Kidney glomerular epithelial cell (primary cell): ENCODE results near the gene NOS1AP.
"Not testable (repeated sequence)": the region's sequence is repeated elsewhere in the genome, so short reads cannot be mapped to it uniquely, and the experiment has no call there.

Experiments used
- DNase-seq: peaks from one replicate; lab custom pipeline; 2025; lab: John Stamatoyannopoulos, UW

NOS1AP gene

DNA sequence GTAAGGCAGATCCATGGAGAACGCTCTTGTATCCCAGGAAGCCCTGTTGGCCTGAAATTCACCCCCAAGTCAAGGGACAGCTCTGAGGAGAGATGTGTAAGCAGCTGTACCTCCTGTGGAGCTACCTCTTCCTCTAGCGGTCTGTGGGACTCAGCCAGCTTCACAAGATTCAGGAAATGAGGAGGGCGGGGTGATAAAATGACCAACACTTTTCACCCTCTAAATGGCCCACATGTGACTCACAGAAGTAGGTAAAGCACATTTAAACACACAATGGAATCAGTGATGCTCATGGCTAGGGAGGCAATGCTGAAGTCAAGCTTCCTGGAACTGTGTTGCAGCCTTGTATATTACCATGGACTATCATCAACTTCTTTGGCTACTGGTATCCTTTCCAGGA lies 342.5 kb downstream of the NOS1AP start, which contains the start of gene SH2D1B:
TSS of gene SH2D1B (minus strand) at position 135 of the 400 bp plus-strand sequence. CDS start at position 15, 120 bp downstream.
- DNase-seq = no peak

DNA sequence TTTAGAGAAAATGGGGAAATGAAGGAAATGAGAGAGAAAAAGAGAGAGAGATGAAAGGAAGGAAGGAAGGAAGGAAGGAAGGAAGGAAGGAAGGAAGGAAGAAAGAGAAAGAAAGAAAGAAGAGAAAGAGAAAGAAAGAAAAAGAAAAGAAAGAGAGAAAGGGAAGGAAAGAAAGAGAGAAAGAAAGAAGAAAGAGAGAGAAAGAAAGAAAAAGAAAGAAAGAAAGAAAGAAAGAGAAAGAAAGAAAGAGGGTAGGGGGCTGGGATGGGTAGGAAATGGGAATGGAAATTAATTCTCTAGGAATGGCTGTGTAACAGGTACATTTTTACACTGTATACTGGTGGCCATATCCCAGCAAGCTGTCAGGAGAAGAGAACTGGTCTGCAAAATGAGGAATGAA lies 346.7 kb downstream of the NOS1AP start:
- DNase-seq = no peak

DNA sequence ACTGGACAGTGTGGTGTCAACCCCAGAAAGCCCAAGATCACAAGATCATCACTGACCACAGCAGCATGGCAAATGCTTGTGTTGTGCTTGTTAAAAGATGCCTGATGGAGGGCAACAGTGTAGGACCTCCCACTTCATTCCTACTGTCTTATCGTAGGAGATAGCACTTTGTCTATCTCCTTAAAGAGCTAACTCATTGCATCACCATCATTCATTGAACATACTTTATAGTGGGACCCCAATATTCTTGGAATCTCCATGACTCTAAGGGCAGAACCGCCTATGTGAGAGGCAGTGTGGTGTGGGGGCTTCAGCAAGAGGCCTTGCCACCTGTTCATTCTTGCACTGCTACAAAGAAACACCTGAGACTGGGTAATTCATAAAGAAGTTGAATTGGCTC lies 347.4 kb downstream of the NOS1AP start:
- no peak for DNase-seq

DNA sequence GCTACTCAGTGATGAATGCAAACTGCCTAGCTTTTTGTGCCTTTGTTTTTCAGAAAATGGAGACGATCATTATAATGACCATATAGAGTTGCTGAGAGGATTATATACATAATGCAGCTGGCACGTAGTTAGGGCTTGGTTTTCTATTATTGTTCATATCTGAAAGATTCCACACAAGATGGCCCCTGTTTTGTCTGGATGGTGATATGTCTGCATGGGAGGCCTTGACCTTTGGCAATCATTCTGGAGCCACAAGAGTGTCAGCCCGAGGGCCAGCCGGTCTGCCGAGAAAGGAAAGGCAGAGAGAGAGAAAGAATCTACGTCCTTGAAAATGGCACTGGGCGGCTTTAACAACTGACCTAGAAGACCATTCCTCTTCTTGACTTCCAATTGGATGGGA lies 348.2 kb downstream of the NOS1AP start:
- no peak for DNase-seq

DNA sequence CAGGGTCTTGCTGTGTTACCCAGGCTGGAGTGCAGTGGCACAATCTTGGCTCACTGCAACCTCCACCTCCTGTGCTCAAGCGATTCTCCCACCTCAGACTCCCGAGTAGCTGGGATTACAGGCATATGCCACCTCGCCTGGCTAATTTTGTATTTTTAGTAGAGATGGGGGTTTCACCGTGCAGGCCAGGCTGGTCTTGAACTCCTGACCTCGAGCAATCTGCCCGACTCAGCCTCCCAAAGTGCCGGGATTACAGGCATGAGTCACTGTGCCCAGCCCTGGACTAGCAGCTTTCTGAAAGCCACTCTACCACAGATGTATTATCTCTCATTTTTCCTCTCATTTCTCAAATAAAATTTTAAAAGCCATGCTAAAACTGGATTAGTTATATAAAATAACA lies 349.1 kb downstream of the NOS1AP start:
- DNase-seq = not testable (repeated sequence)

DNA sequence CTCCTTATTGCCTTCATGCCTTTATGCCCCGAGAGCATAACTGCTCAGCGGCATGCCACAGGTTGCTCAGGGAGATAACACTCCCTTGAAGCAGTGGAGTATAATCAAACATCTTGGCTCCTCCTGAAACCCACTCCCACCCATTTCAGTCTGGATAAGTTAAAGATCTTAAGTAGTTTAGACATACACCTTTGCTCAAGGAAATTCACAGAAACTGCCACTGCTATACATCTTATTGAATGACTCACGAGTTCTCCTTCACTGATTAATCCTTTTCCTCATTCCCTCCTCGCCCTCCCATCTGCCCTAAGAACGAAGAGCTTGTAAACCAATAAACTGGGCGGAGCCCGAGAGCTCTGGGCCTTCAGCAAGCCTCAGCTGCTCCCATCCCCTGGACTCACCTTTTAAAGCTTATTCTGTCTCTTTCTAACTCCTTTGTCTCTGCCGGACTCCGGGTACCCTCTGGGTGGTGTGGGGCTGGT lies 350.0 kb downstream of the NOS1AP start:
- DNase-seq = not testable (repeated sequence)
